BJ (cell line): ENCODE results near the gene GNAI2. TPM values are rescaled to one million over a fixed set of nuclear protein-coding genes. Genes with fewer than 3 reads are reported as not detected.
"Not testable (repeated sequence)": the region's sequence is repeated elsewhere in the genome, so short reads cannot be mapped to it uniquely, and the experiment has no call there.

Experiments used
- CTCF ChIA-PET: fragments of 350-600 bp; formaldehyde crosslinking; extraction: SDS; loops from one replicate; lab custom pipeline; 2021; ENCODE audit warnings: antibody characterized with exemption, inconsistent platforms; lab: Yijun Ruan, JAX
- POLR2A ChIA-PET: fragments of 300-600 bp; sonication (Branson Sonifier 250); formaldehyde crosslinking; extraction: SDS; loops from one replicate; lab custom pipeline; 2021; ENCODE audit warnings: antibody characterized with exemption; lab: Charles Lee
- DNase-seq: peaks from one replicate; pipeline ENCODE4 v3.0.0-alpha.2; 2011; ENCODE audit warnings: low read depth
- H3K27me3 ChIP-seq: 2 replicates; pipeline ENCODE4 v1.6.0; 2011; ENCODE audit warnings: low read length; ENCODE audit not compliant: control insufficient read depth, insufficient read depth
- H3K36me3 ChIP-seq: 2 replicates; pipeline ENCODE4 v1.5.1; 2011; ENCODE audit warnings: low read length; ENCODE audit not compliant: control insufficient read depth, insufficient read depth
- H3K4me3 ChIP-seq: 2 replicates; pipeline ENCODE4 v1.5.1; 2011; ENCODE audit warnings: low read depth, mild to moderate bottlenecking, control low read depth, low read length
- CTCF ChIP-seq: IDR thresholded peaks from 2 replicates; pipeline ENCODE4 v1.5.1; 2011; ENCODE audit warnings: low read depth, mild to moderate bottlenecking, control low read depth, inconsistent platforms, low read length, moderate library complexity; ENCODE audit not compliant: insufficient read depth
- polyA plus RNA-seq: library from polyadenylated mRNA; depleted of rRNA; stranded (reverse); fragments of >200 nt; gene quantifications from 2 replicates; pipeline ENCODE4 v1.2.3, GENCODE V29; 2011

GNAI2 gene
- polyA plus RNA-seq, 1 experiment: 887 TPM

GRCh38 chr3:50242851-50243542 is 7.0 kb downstream of the GNAI2 start:
- H3K27me3 ChIP-seq: no peaks in the 10 kb centered on the region
- TF ChIP-seq CTCF: no peak
- H3K4me3 ChIP-seq: no peak overlapping the region
- peaks cover 17% of the 10 kb centered on the region for H3K36me3 ChIP-seq
- POLR2A ChIA-PET: no interaction called here
- CTCF ChIA-PET: interaction anchor here (0.6 to 2.3 kb wide), 7 partner anchors 14 to 50 kb away, joined by 3 to 10 read pairs (median 6); no protein-coding TSS in a partner anchor
- DNase-seq: no peak

- Histone ChIP-seq H3K4me3 (no peak overlapping the region), H3K36me3 (peaks cover 17% of the 10 kb centered on the region), H3K27me3 (no peaks in the 10 kb centered on the region)
- CTCF ChIA-PET: interaction anchor here (0.6 to 2.3 kb wide), 6 partner anchors 15 to 49 kb away, joined by 3 to 10 read pairs (median 6); no protein-coding TSS in a partner anchor
- POLR2A ChIA-PET: no interaction called here
- TF ChIP-seq CTCF: no peak
- DNase-seq: no peak
Measured at GRCh38 chr3:50243543-50243895, 7.5 kb downstream of the GNAI2 start.

- H3K4me3 ChIP-seq, POLR2A ChIA-PET, H3K27me3 ChIP-seq, DNase-seq: not testable (repeated sequence)
- H3K36me3 ChIP-seq: peaks cover 18% of the 10 kb centered on the region
- CTCF ChIA-PET: interaction anchor here (0.7 to 2.3 kb wide), 4 partner anchors 14 to 34 kb away, joined by 3 to 10 read pairs (median 3); partner anchors contain the start of gene LSMEM2
Measured at GRCh38 chr3:50244813-50245212, 8.8 kb downstream of the GNAI2 start.

GRCh38 chr3:50245251-50245745 is 9.3 kb downstream of the GNAI2 start:
- ChIA-PET POLR2A (no interaction called here), CTCF (interaction anchor here (0.7 to 1.0 kb wide), 2 partner anchors 19 to 34 kb away, joined by 3 read pairs; partner anchors contain the start of gene LSMEM2)
- no peaks in the 10 kb centered on the region for H3K27me3 ChIP-seq
- no peak overlapping the region for H3K4me3 ChIP-seq
- no peak for DNase-seq
- peaks cover 16% of the 10 kb centered on the region for H3K36me3 ChIP-seq
- no peak for TF ChIP-seq CTCF

GRCh38 chr3:50245831-50246516 is 10.0 kb downstream of the GNAI2 start:
- DNase-seq: no peak
- peak; percentile 100 for TF ChIP-seq CTCF
- POLR2A ChIA-PET: interaction anchor here (0.9 to 1.3 kb wide), 3 partner anchors 8 to 13 kb away, joined by 3 to 7 read pairs (median 4); partner anchors contain the start of gene GNAI2
- H3K4me3 ChIP-seq: peak overlapping the region; percentile 34
- H3K36me3 ChIP-seq: peaks cover 16% of the 10 kb centered on the region
- CTCF ChIA-PET: interaction anchor here (0.6 to 4.9 kb wide), 33 partner anchors 9 to 304 kb away, joined by 3 to 51 read pairs (median 4); partner anchors contain the start of genes GNAI2, GNAT1, HYAL3 and IFRD2
- H3K27me3 ChIP-seq: no peaks in the 10 kb centered on the region
